Stimulated activated effector memory CD8-positive, alpha-beta T cell treated with anti-CD3 and anti-CD28 coated beads, Interleukin-12 subunit alpha, Interleukin-12 subunit beta, amount 100 ng/mL, for 72 hours (primary cell): ENCODE measurements around the gene PADI6.
"Not testable (repeated sequence)": the region's sequence is repeated elsewhere in the genome, so short reads cannot be mapped to it uniquely, and the experiment has no call there.

Source experiments
- ATAC-seq: fragments of 150-1000 bp; cut with Tn5 transposase; 2 replicates; pipeline ENCODE4 v1.10.0; 2021
- DNase-seq, 2 donors: peaks; one replicate each; pipeline ENCODE4 v3.0.0; 2021 to 2022; ENCODE audit warnings: low spot score in 2 of 2
- H3K27ac Mint-ChIP-seq: one replicate; pipeline ENCODE4 v1.8.0; 2022; ENCODE audit warnings: mild to moderate bottlenecking, mixed read lengths
- H3K36me3 Mint-ChIP-seq: one replicate; pipeline ENCODE4 v1.8.0; 2022; ENCODE audit warnings: mild to moderate bottlenecking, mixed read lengths
- H3K4me1 Mint-ChIP-seq: one replicate; pipeline ENCODE4 v1.8.0; 2022; ENCODE audit warnings: mixed read lengths
- H3K4me3 Mint-ChIP-seq: one replicate; pipeline ENCODE4 v1.8.0; 2022; ENCODE audit warnings: mild to moderate bottlenecking, mixed read lengths
- H3K9me3 Mint-ChIP-seq: one replicate; pipeline ENCODE4 v1.8.0; 2022; ENCODE audit warnings: mixed read lengths

The PADI6 gene

GRCh38 chr1:17371896-17372295 lies at the start of gene PADI6:
Gene PADI6, plus strand, starts transcription at chr1:17372196. Its CDS starts 50 bp downstream, at chr1:17372246.
- H3K36me3 Mint-ChIP-seq: no peaks in the 10 kb centered on the region
- ATAC-seq (no peak), DNase-seq (no peak)
- H3K4me1 Mint-ChIP-seq: no peaks in the 10 kb centered on the region
- H3K4me3 Mint-ChIP-seq: no peak within 1 kb of the TSS
- H3K27ac Mint-ChIP-seq: no peak within 1 kb of the TSS
- H3K9me3 Mint-ChIP-seq: no peaks in the 10 kb centered on the region

- no peak overlapping the region for H3K4me3 Mint-ChIP-seq
- no peaks in the 10 kb centered on the region for H3K9me3 Mint-ChIP-seq
- H3K27ac Mint-ChIP-seq: no peak overlapping the region
- no peaks in the 10 kb centered on the region for H3K4me1 Mint-ChIP-seq
- DNase-seq: no peak
- ATAC-seq: no peak
- no peaks in the 10 kb centered on the region for H3K36me3 Mint-ChIP-seq
Measured at GRCh38 chr1:17328855-17329254, 43.1 kb upstream of the PADI6 start.

- DNase-seq (no peak), ATAC-seq (no peak)
- no peaks in the 10 kb centered on the region for H3K4me1 Mint-ChIP-seq
- H3K9me3 Mint-ChIP-seq: no peaks in the 10 kb centered on the region
- no peak overlapping the region for H3K4me3 Mint-ChIP-seq
- H3K36me3 Mint-ChIP-seq: no peaks in the 10 kb centered on the region
- H3K27ac Mint-ChIP-seq: no peak overlapping the region
Measured at GRCh38 chr1:17329610-17330009, 42.4 kb upstream of the PADI6 start.

- no peaks in the 10 kb centered on the region for H3K9me3 Mint-ChIP-seq
- H3K36me3 Mint-ChIP-seq: no peaks in the 10 kb centered on the region
- H3K27ac Mint-ChIP-seq: no peak overlapping the region
- peaks cover under 1% of the 10 kb centered on the region for H3K4me1 Mint-ChIP-seq
- ATAC-seq: no peak
- DNase-seq: no peak
- H3K4me3 Mint-ChIP-seq: no peak overlapping the region
Measured at GRCh38 chr1:17330856-17331255, 41.1 kb upstream of the PADI6 start.

- Mint-ChIP-seq H3K9me3 (no peaks in the 10 kb centered on the region), H3K27ac (no peak overlapping the region), H3K4me1 (peaks cover 7% of the 10 kb centered on the region), H3K4me3 (no peak overlapping the region), H3K36me3 (no peaks in the 10 kb centered on the region)
- ATAC-seq: no peak
- DNase-seq: no peak
Measured at GRCh38 chr1:17333081-17333480, 38.9 kb upstream of the PADI6 start.

GRCh38 chr1:17335821-17336710 lies 35.9 kb upstream of the PADI6 start:
- H3K36me3 Mint-ChIP-seq: no peaks in the 10 kb centered on the region
- ATAC-seq: peak; percentile 58
- H3K4me3 Mint-ChIP-seq: no peak overlapping the region
- no peak overlapping the region for H3K27ac Mint-ChIP-seq
- no peaks in the 10 kb centered on the region for H3K9me3 Mint-ChIP-seq
- DNase-seq: peak; percentile 42 to 78
- peaks cover 7% of the 10 kb centered on the region for H3K4me1 Mint-ChIP-seq

GRCh38 chr1:17338706-17339493 lies 33.1 kb upstream of the PADI6 start:
- H3K4me1 Mint-ChIP-seq: peaks cover 7% of the 10 kb centered on the region
- DNase-seq (no peak), ATAC-seq (no peak)
- peaks cover 3% of the 10 kb centered on the region for H3K9me3 Mint-ChIP-seq
- no peaks in the 10 kb centered on the region for H3K36me3 Mint-ChIP-seq
- H3K4me3 Mint-ChIP-seq: no peak overlapping the region
- H3K27ac Mint-ChIP-seq: no peak overlapping the region

- no peak for ATAC-seq
- Mint-ChIP-seq H3K36me3 (no peaks in the 10 kb centered on the region), H3K27ac (no peak overlapping the region), H3K4me3 (no peak overlapping the region), H3K4me1 (peaks cover 7% of the 10 kb centered on the region), H3K9me3 (peaks cover 4% of the 10 kb centered on the region)
- DNase-seq: no peak
Measured at GRCh38 chr1:17339521-17339920, 32.5 kb upstream of the PADI6 start.

GRCh38 chr1:17340358-17340757 lies 31.6 kb upstream of the PADI6 start:
- ATAC-seq (no peak), DNase-seq (no peak)
- Mint-ChIP-seq H3K36me3 (no peaks in the 10 kb centered on the region), H3K9me3 (peaks cover 4% of the 10 kb centered on the region), H3K4me1 (peaks cover 7% of the 10 kb centered on the region), H3K27ac (no peak overlapping the region), H3K4me3 (no peak overlapping the region)

GRCh38 chr1:17342014-17342441 lies 30.0 kb upstream of the PADI6 start:
- H3K4me3 Mint-ChIP-seq: no peak overlapping the region
- no peak overlapping the region for H3K27ac Mint-ChIP-seq
- ATAC-seq: no peak
- no peaks in the 10 kb centered on the region for H3K36me3 Mint-ChIP-seq
- H3K9me3 Mint-ChIP-seq: peaks cover 4% of the 10 kb centered on the region
- DNase-seq: no peak
- no peaks in the 10 kb centered on the region for H3K4me1 Mint-ChIP-seq

GRCh38 chr1:17345506-17345905 lies 26.5 kb upstream of the PADI6 start:
- not testable (repeated sequence) for H3K27ac Mint-ChIP-seq, H3K4me1 Mint-ChIP-seq, H3K9me3 Mint-ChIP-seq, DNase-seq, H3K36me3 Mint-ChIP-seq, H3K4me3 Mint-ChIP-seq, ATAC-seq

- H3K36me3 Mint-ChIP-seq: no peaks in the 10 kb centered on the region
- H3K4me3 Mint-ChIP-seq: no peak overlapping the region
- DNase-seq (no peak), ATAC-seq (no peak)
- H3K9me3 Mint-ChIP-seq: peaks cover 4% of the 10 kb centered on the region
- H3K27ac Mint-ChIP-seq: no peak overlapping the region
- H3K4me1 Mint-ChIP-seq: no peaks in the 10 kb centered on the region
Measured at GRCh38 chr1:17346046-17346789, 25.8 kb upstream of the PADI6 start.

- no peaks in the 10 kb centered on the region for H3K36me3 Mint-ChIP-seq
- H3K4me3 Mint-ChIP-seq: no peak overlapping the region
- DNase-seq: no peak
- peaks cover 4% of the 10 kb centered on the region for H3K9me3 Mint-ChIP-seq
- H3K4me1 Mint-ChIP-seq: no peaks in the 10 kb centered on the region
- no peak for ATAC-seq
- H3K27ac Mint-ChIP-seq: no peak overlapping the region
Measured at GRCh38 chr1:17347769-17348592, 24.0 kb upstream of the PADI6 start.

GRCh38 chr1:17348593-17349234 lies 23.3 kb upstream of the PADI6 start:
- Mint-ChIP-seq H3K36me3 (no peaks in the 10 kb centered on the region), H3K9me3 (peaks cover 4% of the 10 kb centered on the region)

More at GRCh38 chr1:17348593-17349234, 23.3 kb upstream of the PADI6 start:
- no peak for ATAC-seq
- no peaks in the 10 kb centered on the region for H3K4me1 Mint-ChIP-seq
- DNase-seq: no peak
- no peak overlapping the region for H3K4me3 Mint-ChIP-seq
- H3K27ac Mint-ChIP-seq: no peak overlapping the region
